ENCODE data around the gene LTBP2.

LTBP2 gene

GRCh38 chr14:74535756-74536325 lies 76.2 kb downstream of the LTBP2 start:
- Histone ChIP-seq H3K79me2 (ENCODE audit: control insufficient read depth, low read length) (no peaks in the 10 kb centered on the region), H3K9me3 (ENCODE audit: control insufficient read depth, insufficient read depth, low read length) (no peaks in the 10 kb centered on the region), H3K36me3 (ENCODE audit: control insufficient read depth, low read length) (no peaks in the 10 kb centered on the region), H3F3A (ENCODE audit: control insufficient read depth, insufficient read depth) (no peaks in the 10 kb centered on the region), H3K27me3 (ENCODE audit: control insufficient read depth, low read length) (no peaks in the 10 kb centered on the region; the same call in 1 of the 2 replicates), H3K4me2 (ENCODE audit: low read length) (no peak overlapping the region), H3K4me1 (ENCODE audit: control insufficient read depth, low read length) (no peaks in the 10 kb centered on the region), H3K9me2 (replicated peaks; ENCODE audit: control insufficient read depth, low read length) (no peaks in the 10 kb centered on the region), H3K4me3 (ENCODE audit: low read length) (no peak overlapping the region), H3K27ac (ENCODE audit: low read depth, low read length) (no peak overlapping the region), H4K20me1 (ENCODE audit: control insufficient read depth, insufficient read depth, low read depth, low read length) (no peaks in the 10 kb centered on the region)
- TF ChIP-seq CTCF (IDR thresholded peaks at IDR 0.05; ENCODE audit: low read depth, low read length, poor library complexity, severe bottlenecking): no peak

- Histone ChIP-seq H3K9me2 (replicated peaks; ENCODE audit: control insufficient read depth, low read length) (no peaks in the 10 kb centered on the region), H3K9me3 (ENCODE audit: control insufficient read depth, insufficient read depth, low read length) (no peaks in the 10 kb centered on the region), H3K27me3 (ENCODE audit: control insufficient read depth, low read length) (no peaks in the 10 kb centered on the region; the same call in 1 of the 2 replicates), H3K4me1 (ENCODE audit: control insufficient read depth, low read length) (no peaks in the 10 kb centered on the region), H3F3A (ENCODE audit: control insufficient read depth, insufficient read depth) (no peaks in the 10 kb centered on the region), H3K79me2 (ENCODE audit: control insufficient read depth, low read length) (no peaks in the 10 kb centered on the region), H3K4me3 (ENCODE audit: low read length) (no peak overlapping the region), H4K20me1 (ENCODE audit: control insufficient read depth, insufficient read depth, low read depth, low read length) (no peaks in the 10 kb centered on the region), H3K4me2 (ENCODE audit: low read length) (no peak overlapping the region), H3K27ac (ENCODE audit: low read depth, low read length) (no peak overlapping the region), H3K36me3 (ENCODE audit: control insufficient read depth, low read length) (no peaks in the 10 kb centered on the region)
- TF ChIP-seq EZH2phosphoT487 (IDR thresholded peaks at IDR 0.05; ENCODE audit: borderline replicate concordance, low read length) (no peak), CTCF (IDR thresholded peaks at IDR 0.05; ENCODE audit: low read depth, low read length, poor library complexity, severe bottlenecking) (no peak)
Measured at GRCh38 chr14:74533576-74533975, 78.5 kb downstream of the LTBP2 start.

GRCh38 chr14:74532246-74532645 lies 79.8 kb downstream of the LTBP2 start:
- TF ChIP-seq EZH2phosphoT487 (IDR thresholded peaks at IDR 0.05; ENCODE audit: borderline replicate concordance, low read length) (no peak), CTCF (IDR thresholded peaks at IDR 0.05; ENCODE audit: low read depth, low read length, poor library complexity, severe bottlenecking) (no peak)
- Histone ChIP-seq H3K36me3 (ENCODE audit: control insufficient read depth, low read length) (no peaks in the 10 kb centered on the region), H3K4me3 (ENCODE audit: low read length) (no peak overlapping the region), H3K9me2 (replicated peaks; ENCODE audit: control insufficient read depth, low read length) (no peaks in the 10 kb centered on the region), H3K79me2 (ENCODE audit: control insufficient read depth, low read length) (no peaks in the 10 kb centered on the region), H3K27ac (ENCODE audit: low read depth, low read length) (no peak overlapping the region), H3K27me3 (ENCODE audit: control insufficient read depth, low read length) (no peaks in the 10 kb centered on the region; the same call in 1 of the 2 replicates), H3K4me2 (ENCODE audit: low read length) (no peak overlapping the region), H3K9me3 (ENCODE audit: control insufficient read depth, insufficient read depth, low read length) (no peaks in the 10 kb centered on the region), H4K20me1 (ENCODE audit: control insufficient read depth, insufficient read depth, low read depth, low read length) (no peaks in the 10 kb centered on the region), H3K4me1 (ENCODE audit: control insufficient read depth, low read length) (no peaks in the 10 kb centered on the region), H3F3A (ENCODE audit: control insufficient read depth, insufficient read depth) (no peaks in the 10 kb centered on the region)

Data from DOHH2 (cell line).